Liver (tissue), 9 donors: ENCODE results near the gene HNRNPUL2. TPM values are rescaled to one million over a fixed set of nuclear protein-coding genes. Genes with fewer than 3 reads are reported as not detected.

Source experiments
- DNase-seq: peaks from one replicate; pipeline ENCODE4 v3.0.0-alpha.2; 2017; ENCODE audit warnings: low spot score
- H3K27ac ChIP-seq, 2 donors: one replicate each; pipeline ENCODE4 v1.7.0; 2013; ENCODE audit warnings: inconsistent platforms in 2 of 2, low read length in 2 of 2, control low read depth in 1 of 2, low read depth in 1 of 2, mild to moderate bottlenecking in 1 of 2
- H3K27me3 ChIP-seq, 4 donors: one replicate each; pipeline versions ENCODE4 v1.6.1 to v1.7.0; 2013; ENCODE audit warnings: low read length in 3 of 4, inconsistent platforms in 1 of 4, mild to moderate bottlenecking in 1 of 4, moderate library complexity in 1 of 4; ENCODE audit not compliant: control insufficient read depth in 4 of 4, insufficient read depth in 4 of 4
- H3K36me3 ChIP-seq, 4 donors: one replicate each; pipeline versions ENCODE4 v1.6.1 to v1.7.0; 2013; ENCODE audit warnings: low read length in 3 of 4, mild to moderate bottlenecking in 3 of 4, low read depth in 1 of 4, moderate library complexity in 1 of 4; ENCODE audit not compliant: control insufficient read depth in 4 of 4, insufficient read depth in 3 of 4
- H3K4me1 ChIP-seq, 4 donors: one replicate each; pipeline versions ENCODE4 v1.6.1 to v1.7.0; 2013; ENCODE audit warnings: low read length in 3 of 4, mild to moderate bottlenecking in 3 of 4, moderate library complexity in 1 of 4; ENCODE audit not compliant: control insufficient read depth in 4 of 4, insufficient read depth in 4 of 4
- H3K4me3 ChIP-seq, 3 donors: one replicate each; pipeline versions ENCODE4 v1.6.1 to v1.7.0; 2013; ENCODE audit warnings: low read length in 3 of 3, control low read depth in 1 of 3, low read depth in 1 of 3, mild to moderate bottlenecking in 1 of 3
- H3K9ac ChIP-seq, 2 donors: one replicate each; pipeline ENCODE4 v1.7.0; 2013; ENCODE audit warnings: low read length in 2 of 2, mild to moderate bottlenecking in 2 of 2, moderate library complexity in 2 of 2, control low read depth in 1 of 2, low read depth in 1 of 2
- H3K9me3 ChIP-seq, 4 donors: one replicate each; pipeline versions ENCODE4 v1.6.1 to v1.7.0; 2013; ENCODE audit warnings: low read length in 3 of 4; ENCODE audit not compliant: control insufficient read depth in 4 of 4
- EGR1 ChIP-seq, 2 donors: IDR thresholded peaks; 2 replicates each; pipeline ENCODE4 v1.6.1; 2016 to 2018; ENCODE audit warnings: antibody characterized with exemption in 2 of 2, low read depth in 2 of 2
- FOXA2 ChIP-seq: IDR thresholded peaks from 2 replicates; pipeline ENCODE4 v1.6.1; 2016; ENCODE audit warnings: antibody characterized with exemption
- GABPA ChIP-seq, 2 donors: IDR thresholded peaks in 1 of 2; conservative IDR thresholded peaks in 1 of 2; 2 replicates each; pipeline ENCODE4 v1.6.1; 2016; ENCODE audit warnings: antibody characterized with exemption in 2 of 2, mild to moderate bottlenecking in 1 of 2, moderate library complexity in 1 of 2
- HNF4A ChIP-seq, 2 donors: conservative IDR thresholded peaks; 2 replicates each; pipeline ENCODE4 v1.6.1; 2016; ENCODE audit warnings: antibody characterized with exemption in 2 of 2, mild to moderate bottlenecking in 2 of 2
- HNF4G ChIP-seq: IDR thresholded peaks from 2 replicates; pipeline ENCODE4 v1.6.1; 2016; ENCODE audit warnings: antibody characterized with exemption
- JUND ChIP-seq, 2 donors: IDR thresholded peaks; 2 replicates each; pipeline ENCODE4 v1.6.1; 2016; ENCODE audit warnings: antibody characterized with exemption in 2 of 2
- NR2F2 ChIP-seq: IDR thresholded peaks from 2 replicates; pipeline ENCODE4 v1.6.1; 2016; ENCODE audit warnings: antibody characterized with exemption
- RXRA ChIP-seq, 2 donors: IDR thresholded peaks; 2 replicates each; pipeline ENCODE4 v1.6.1; 2017 to 2018; ENCODE audit warnings: antibody characterized with exemption in 2 of 2, mild to moderate bottlenecking in 1 of 2
- SP1 ChIP-seq: IDR thresholded peaks from 2 replicates; pipeline ENCODE4 v1.6.1; 2018; ENCODE audit warnings: antibody characterized with exemption, mild to moderate bottlenecking
- TAF1 ChIP-seq: conservative IDR thresholded peaks from 2 replicates; pipeline ENCODE4 v1.6.1; 2016; ENCODE audit warnings: antibody characterized with exemption, mild to moderate bottlenecking
- YY1 ChIP-seq: IDR thresholded peaks from 2 replicates; pipeline ENCODE4 v1.6.1; 2016; ENCODE audit warnings: antibody characterized with exemption, mild to moderate bottlenecking
- WGBS: extraction: QIAGEN DNeasy Blood & Tissue Kit; methylation state at CpG from one replicate; pipeline ENCODE4 v1.1.7; 2013; 5-methylcytosine and 5-hydroxymethylcytosine counted together
- polyA plus RNA-seq, 2 donors: library from polyadenylated mRNA; stranded (reverse) in 1 of 2; unstranded in 1 of 2; fragments of 200-250 nt in 1 of 2; fragments of >200 nt in 1 of 2; fragmentation: Nextera tagmentation in 1 of 2; extraction: Ambion mirVana in 1 of 2; gene quantifications; one replicate each; pipeline versions ENCODE4 v1.2.1 to v1.2.3, GENCODE V29; 2013 to 2015
- total RNA-seq, 2 donors: library from RNA; depleted of rRNA; stranded (reverse); fragments of >200 nt; gene quantifications; one replicate each; pipeline ENCODE4 v1.2.3, GENCODE V29; 2014
- TF ChIP-seq, protein P1 (sequence below): IDR thresholded peaks from 2 replicates; pipeline ENCODE4 v1.6.1; 2016; ENCODE audit warnings: antibody characterized with exemption, mild to moderate bottlenecking
- TF ChIP-seq, protein P2 (sequence below): fragments of 150-350 bp; IDR thresholded peaks from 2 replicates; pipeline ENCODE4 v1.5.1; 2017; ENCODE audit warnings: improper control_type of control experiment, low read depth, low read length; ENCODE audit not compliant: missing input control
- TF ChIP-seq, protein P3 (sequence below): IDR thresholded peaks from 2 replicates; pipeline ENCODE4 v1.6.1; 2016; ENCODE audit warnings: antibody characterized with exemption
- TF ChIP-seq, protein P4 (sequence below): IDR thresholded peaks from 2 replicates; pipeline ENCODE4 v1.6.1; 2016; ENCODE audit warnings: antibody characterized with exemption
- TF ChIP-seq, protein P5 (sequence below): IDR thresholded peaks from 2 replicates; pipeline ENCODE4 v1.6.1; 2016; ENCODE audit warnings: antibody characterized with exemption
- donor health status: healthy.
- donor health status: healthy.
- donor health status: healthy.
- donor health status: healthy.
- donor health status: healthy.

HNRNPUL2 gene
- total and polyA plus RNA-seq, 4 donors = 1.3 to 17.0 (median 13.0) TPM

DNA sequence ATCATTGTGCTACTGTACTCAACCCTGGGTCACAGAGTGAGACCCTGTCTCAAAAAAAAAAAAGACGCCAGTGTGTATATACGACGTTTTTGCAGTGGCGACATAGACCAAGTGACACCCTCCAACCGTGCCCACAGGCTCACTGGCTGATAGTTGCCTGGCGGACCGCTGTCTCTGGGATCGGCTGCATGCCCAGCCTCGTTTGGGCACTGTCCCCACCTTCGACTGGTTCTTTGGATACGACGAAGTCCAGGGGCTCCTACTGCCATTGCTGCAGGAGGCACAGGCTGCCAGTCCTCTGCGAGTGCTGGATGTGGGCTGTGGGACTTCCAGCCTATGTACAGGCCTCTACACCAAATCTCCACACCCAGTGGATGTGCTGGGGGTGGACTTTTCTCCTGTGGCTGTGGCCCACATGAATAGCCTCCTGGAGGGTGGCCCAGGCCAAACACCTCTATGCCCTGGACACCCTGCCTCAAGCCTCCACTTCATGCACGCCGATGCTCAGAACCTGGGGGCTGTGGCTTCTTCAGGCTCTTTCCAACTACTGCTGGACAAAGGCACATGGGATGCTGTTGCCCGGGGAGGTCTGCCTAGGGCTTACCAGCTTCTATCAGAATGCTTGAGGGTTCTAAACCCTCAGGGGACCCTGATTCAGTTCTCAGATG lies 60.9 kb downstream of the HNRNPUL2 start:
- H3K9ac ChIP-seq = peak overlapping the region; percentile 24 to 90
- no peaks in the 10 kb centered on the region for H3K27me3 ChIP-seq
- H3K4me1 ChIP-seq = peaks cover 15 to 45% (median 32%) of the 10 kb centered on the region in 4 donors
- peak overlapping the region; percentile 85 to 89 for H3K27ac ChIP-seq
- peak overlapping the region; percentile 82 to 97 (median 96) for H3K4me3 ChIP-seq
- TF ChIP-seq RXRA (IDR thresholded peaks at IDR 0.05) = no peak
- TF ChIP-seq EGR1 (IDR thresholded peaks at IDR 0.05; ENCODE audit: low read depth in 2 of 2) = no peak
- TF ChIP-seq, protein P1, sequence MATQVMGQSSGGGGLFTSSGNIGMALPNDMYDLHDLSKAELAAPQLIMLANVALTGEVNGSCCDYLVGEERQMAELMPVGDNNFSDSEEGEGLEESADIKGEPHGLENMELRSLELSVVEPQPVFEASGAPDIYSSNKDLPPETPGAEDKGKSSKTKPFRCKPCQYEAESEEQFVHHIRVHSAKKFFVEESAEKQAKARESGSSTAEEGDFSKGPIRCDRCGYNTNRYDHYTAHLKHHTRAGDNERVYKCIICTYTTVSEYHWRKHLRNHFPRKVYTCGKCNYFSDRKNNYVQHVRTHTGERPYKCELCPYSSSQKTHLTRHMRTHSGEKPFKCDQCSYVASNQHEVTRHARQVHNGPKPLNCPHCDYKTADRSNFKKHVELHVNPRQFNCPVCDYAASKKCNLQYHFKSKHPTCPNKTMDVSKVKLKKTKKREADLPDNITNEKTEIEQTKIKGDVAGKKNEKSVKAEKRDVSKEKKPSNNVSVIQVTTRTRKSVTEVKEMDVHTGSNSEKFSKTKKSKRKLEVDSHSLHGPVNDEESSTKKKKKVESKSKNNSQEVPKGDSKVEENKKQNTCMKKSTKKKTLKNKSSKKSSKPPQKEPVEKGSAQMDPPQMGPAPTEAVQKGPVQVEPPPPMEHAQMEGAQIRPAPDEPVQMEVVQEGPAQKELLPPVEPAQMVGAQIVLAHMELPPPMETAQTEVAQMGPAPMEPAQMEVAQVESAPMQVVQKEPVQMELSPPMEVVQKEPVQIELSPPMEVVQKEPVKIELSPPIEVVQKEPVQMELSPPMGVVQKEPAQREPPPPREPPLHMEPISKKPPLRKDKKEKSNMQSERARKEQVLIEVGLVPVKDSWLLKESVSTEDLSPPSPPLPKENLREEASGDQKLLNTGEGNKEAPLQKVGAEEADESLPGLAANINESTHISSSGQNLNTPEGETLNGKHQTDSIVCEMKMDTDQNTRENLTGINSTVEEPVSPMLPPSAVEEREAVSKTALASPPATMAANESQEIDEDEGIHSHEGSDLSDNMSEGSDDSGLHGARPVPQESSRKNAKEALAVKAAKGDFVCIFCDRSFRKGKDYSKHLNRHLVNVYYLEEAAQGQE = no peak
- no peak for TF ChIP-seq YY1
- no peak for TF ChIP-seq SP1
- TF ChIP-seq FOXA2 = no peak
- TF ChIP-seq, protein P2, sequence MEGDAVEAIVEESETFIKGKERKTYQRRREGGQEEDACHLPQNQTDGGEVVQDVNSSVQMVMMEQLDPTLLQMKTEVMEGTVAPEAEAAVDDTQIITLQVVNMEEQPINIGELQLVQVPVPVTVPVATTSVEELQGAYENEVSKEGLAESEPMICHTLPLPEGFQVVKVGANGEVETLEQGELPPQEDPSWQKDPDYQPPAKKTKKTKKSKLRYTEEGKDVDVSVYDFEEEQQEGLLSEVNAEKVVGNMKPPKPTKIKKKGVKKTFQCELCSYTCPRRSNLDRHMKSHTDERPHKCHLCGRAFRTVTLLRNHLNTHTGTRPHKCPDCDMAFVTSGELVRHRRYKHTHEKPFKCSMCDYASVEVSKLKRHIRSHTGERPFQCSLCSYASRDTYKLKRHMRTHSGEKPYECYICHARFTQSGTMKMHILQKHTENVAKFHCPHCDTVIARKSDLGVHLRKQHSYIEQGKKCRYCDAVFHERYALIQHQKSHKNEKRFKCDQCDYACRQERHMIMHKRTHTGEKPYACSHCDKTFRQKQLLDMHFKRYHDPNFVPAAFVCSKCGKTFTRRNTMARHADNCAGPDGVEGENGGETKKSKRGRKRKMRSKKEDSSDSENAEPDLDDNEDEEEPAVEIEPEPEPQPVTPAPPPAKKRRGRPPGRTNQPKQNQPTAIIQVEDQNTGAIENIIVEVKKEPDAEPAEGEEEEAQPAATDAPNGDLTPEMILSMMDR = no peak
- TF ChIP-seq, protein P3, sequence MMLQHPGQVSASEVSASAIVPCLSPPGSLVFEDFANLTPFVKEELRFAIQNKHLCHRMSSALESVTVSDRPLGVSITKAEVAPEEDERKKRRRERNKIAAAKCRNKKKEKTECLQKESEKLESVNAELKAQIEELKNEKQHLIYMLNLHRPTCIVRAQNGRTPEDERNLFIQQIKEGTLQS = no peak
- no peak for DNase-seq
- no peaks in the 10 kb centered on the region for H3K9me3 ChIP-seq
- peaks cover 3 to 10% (median 6%) of the 10 kb centered on the region in 4 donors for H3K36me3 ChIP-seq
- 67% methylated on average over 16 of the region's 16 CpGs for WGBS

DNA sequence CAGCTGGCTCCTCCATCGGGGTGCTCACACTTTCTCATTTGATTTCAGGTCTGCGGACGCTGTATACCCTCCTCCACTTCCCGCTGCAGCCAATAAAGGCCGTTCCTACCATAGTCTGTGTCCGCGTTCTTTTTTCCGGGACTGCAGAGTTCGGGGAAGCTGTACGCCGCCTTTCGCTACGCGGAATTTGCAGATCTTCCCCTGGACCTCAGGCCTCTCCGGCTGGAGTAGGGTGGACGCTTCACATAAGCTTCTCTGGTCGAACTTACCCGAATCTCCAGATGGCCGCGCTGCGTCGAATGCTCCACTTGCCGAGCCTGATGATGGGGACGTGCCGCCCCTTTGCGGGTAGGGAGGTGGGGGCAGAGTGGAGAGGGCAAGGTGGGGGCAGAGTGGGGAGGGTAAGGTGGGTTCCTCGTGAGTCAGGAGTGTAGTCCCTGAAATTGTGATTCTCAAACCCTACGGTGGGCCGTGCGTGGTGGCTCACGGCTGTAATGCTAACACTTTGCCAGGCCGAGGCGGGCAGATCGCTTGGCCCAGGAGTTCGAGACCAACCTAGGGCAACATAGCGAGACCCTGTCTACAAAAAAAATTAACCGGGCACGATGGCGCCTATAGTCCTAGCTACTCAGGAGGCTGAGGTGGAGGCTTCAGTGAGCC lies 61.5 kb downstream of the HNRNPUL2 start:
- WGBS = 5% methylated on average over 39 of the region's 39 CpGs
- DNase-seq = no peak
- H3K4me3 ChIP-seq = peak overlapping the region; percentile 82 to 97 (median 96)
- peaks cover 13 to 38% (median 29%) of the 10 kb centered on the region in 4 donors for H3K4me1 ChIP-seq
- H3K27me3 ChIP-seq = no peaks in the 10 kb centered on the region
- H3K9me3 ChIP-seq = no peaks in the 10 kb centered on the region
- H3K9ac ChIP-seq = peak overlapping the region; percentile 68 to 90
- H3K27ac ChIP-seq = peak overlapping the region; percentile 85 to 89
- H3K36me3 ChIP-seq = peaks cover 3 to 10% (median 6%) of the 10 kb centered on the region in 4 donors
- TF ChIP-seq YY1 (no peak), TAF1 (no peak), GABPA (IDR thresholded peaks at IDR 0.05 in 1 of 2, conservative IDR thresholded peaks at IDR 0.05 in 1 of 2) (no peak), RXRA (IDR thresholded peaks at IDR 0.05) (no peak), EGR1 (IDR thresholded peaks at IDR 0.05; ENCODE audit: low read depth in 2 of 2) (no peak), NR2F2 (no peak), JUND (IDR thresholded peaks at IDR 0.05) (no peak), HNF4A (conservative IDR thresholded peaks at IDR 0.05) (no peak), HNF4G (no peak)
- TF ChIP-seq, protein P4, sequence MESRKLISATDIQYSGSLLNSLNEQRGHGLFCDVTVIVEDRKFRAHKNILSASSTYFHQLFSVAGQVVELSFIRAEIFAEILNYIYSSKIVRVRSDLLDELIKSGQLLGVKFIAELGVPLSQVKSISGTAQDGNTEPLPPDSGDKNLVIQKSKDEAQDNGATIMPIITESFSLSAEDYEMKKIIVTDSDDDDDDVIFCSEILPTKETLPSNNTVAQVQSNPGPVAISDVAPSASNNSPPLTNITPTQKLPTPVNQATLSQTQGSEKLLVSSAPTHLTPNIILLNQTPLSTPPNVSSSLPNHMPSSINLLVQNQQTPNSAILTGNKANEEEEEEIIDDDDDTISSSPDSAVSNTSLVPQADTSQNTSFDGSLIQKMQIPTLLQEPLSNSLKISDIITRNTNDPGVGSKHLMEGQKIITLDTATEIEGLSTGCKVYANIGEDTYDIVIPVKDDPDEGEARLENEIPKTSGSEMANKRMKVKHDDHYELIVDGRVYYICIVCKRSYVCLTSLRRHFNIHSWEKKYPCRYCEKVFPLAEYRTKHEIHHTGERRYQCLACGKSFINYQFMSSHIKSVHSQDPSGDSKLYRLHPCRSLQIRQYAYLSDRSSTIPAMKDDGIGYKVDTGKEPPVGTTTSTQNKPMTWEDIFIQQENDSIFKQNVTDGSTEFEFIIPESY = no peak
- TF ChIP-seq, protein P3 = no peak
- TF ChIP-seq, protein P2 = no peak
- TF ChIP-seq, protein P5, sequence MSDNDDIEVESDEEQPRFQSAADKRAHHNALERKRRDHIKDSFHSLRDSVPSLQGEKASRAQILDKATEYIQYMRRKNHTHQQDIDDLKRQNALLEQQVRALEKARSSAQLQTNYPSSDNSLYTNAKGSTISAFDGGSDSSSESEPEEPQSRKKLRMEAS = no peak
